ENCODE measurements around the gene NTNG2. TPM values are rescaled to one million over a fixed set of nuclear protein-coding genes. Genes with fewer than 3 reads are reported as not detected.

NTNG2 gene
- total RNA-seq, 3 donors from 2014 or later, result 0.41 to 0.73 (median 0.43) TPM

- no peak for ATAC-seq
- H3K4me3 ChIP-seq, result no peak overlapping the region
- TF ChIP-seq CTCF (IDR thresholded peaks at IDR 0.05), result no peak
- no peaks in the 10 kb centered on the region for H3K9me3 ChIP-seq
- no peaks in the 10 kb centered on the region for H3K4me1 ChIP-seq (ENCODE audit: low read depth)
- no peaks in the 10 kb centered on the region for H3K36me3 ChIP-seq (ENCODE audit: low read depth)
- peak in 1 of 3 donors; percentile 25 for DNase-seq
- intact Hi-C loops (cut with DNase I, micrococcal nuclease), result no loop called here
Observed at GRCh38 chr9:132228062-132228461, 66.2 kb downstream of the NTNG2 start.

- H3K4me3 ChIP-seq, result no peak overlapping the region
- no peak for TF ChIP-seq CTCF (IDR thresholded peaks at IDR 0.05)
- no peaks in the 10 kb centered on the region for H3K36me3 ChIP-seq (ENCODE audit: low read depth)
- intact Hi-C loops (cut with DNase I, micrococcal nuclease), result loop anchor here in 1 of 2 donors (10.0 kb wide), 1 partner anchor 466 kb away; no protein-coding TSS in a partner anchor
- DNase-seq (no peak), ATAC-seq (no peak)
- H3K4me1 ChIP-seq (ENCODE audit: low read depth), result no peaks in the 10 kb centered on the region
- no peaks in the 10 kb centered on the region for H3K9me3 ChIP-seq
Observed at GRCh38 chr9:132230605-132231004, 68.7 kb downstream of the NTNG2 start.

GRCh38 chr9:132231019-132231701 lies 69.3 kb downstream of the NTNG2 start:
- ATAC-seq, result no peak
- no peak for TF ChIP-seq CTCF (IDR thresholded peaks at IDR 0.05)
- Histone ChIP-seq H3K9me3 (no peaks in the 10 kb centered on the region), H3K4me3 (no peak overlapping the region), H3K36me3 (ENCODE audit: low read depth) (no peaks in the 10 kb centered on the region), H3K4me1 (ENCODE audit: low read depth) (no peaks in the 10 kb centered on the region)
- no peak for DNase-seq
- intact Hi-C loops (cut with DNase I, micrococcal nuclease), result loop anchor here in 1 of 2 donors (10.0 kb wide), 1 partner anchor 466 kb away; no protein-coding TSS in a partner anchor

- no peaks in the 10 kb centered on the region for H3K36me3 ChIP-seq (ENCODE audit: low read depth)
- TF ChIP-seq CTCF (IDR thresholded peaks at IDR 0.05), result no peak
- no peak overlapping the region for H3K4me3 ChIP-seq
- ATAC-seq, result no peak
- no peaks in the 10 kb centered on the region for H3K4me1 ChIP-seq (ENCODE audit: low read depth)
- H3K9me3 ChIP-seq, result no peaks in the 10 kb centered on the region
- intact Hi-C loops (cut with DNase I, micrococcal nuclease), result loop anchor here in 1 of 2 donors (10.0 kb wide), 1 partner anchor 468 kb away; no protein-coding TSS in a partner anchor
- no peak for DNase-seq
Observed at GRCh38 chr9:132232522-132232921, 70.7 kb downstream of the NTNG2 start.

- Histone ChIP-seq H3K9me3 (no peaks in the 10 kb centered on the region), H3K36me3 (ENCODE audit: low read depth) (no peaks in the 10 kb centered on the region), H3K4me1 (ENCODE audit: low read depth) (no peaks in the 10 kb centered on the region), H3K4me3 (no peak overlapping the region)
- ATAC-seq, result no peak
- DNase-seq, result no peak
- no peak for TF ChIP-seq CTCF (IDR thresholded peaks at IDR 0.05)
- intact Hi-C loops (cut with DNase I, micrococcal nuclease), result loop anchor here in 1 of 2 donors (10.0 kb wide), 1 partner anchor 468 kb away; no protein-coding TSS in a partner anchor
Observed at GRCh38 chr9:132233138-132233537, 71.3 kb downstream of the NTNG2 start.
